MCF 10A (cell line): ENCODE data around the gene ZNF750. TPM values are rescaled to one million over a fixed set of nuclear protein-coding genes. Genes with fewer than 3 reads are reported as not detected.

Experiments
- BruUV-seq: library from RNA; stranded (reverse); fragments of 400-500 nt; replicated peaks from 2 replicates; lab custom pipeline; 2021; lab: Mats Ljungman, UMichigan
- CTCF ChIA-PET: fragments of 300-600 bp; sonication (Branson Sonifier 250); formaldehyde crosslinking; extraction: SDS; loops from one replicate; lab custom pipeline; 2021; ENCODE audit warnings: antibody characterized with exemption, inconsistent platforms; lab: Yijun Ruan, JAX
- POLR2A ChIA-PET: fragments of 300-600, 350-650 bp; sonication (Branson Sonifier 250); formaldehyde crosslinking; extraction: SDS; loops from one replicate; lab custom pipeline; 2020; ENCODE audit warnings: antibody characterized with exemption, inconsistent platforms; lab: Yijun Ruan, JAX
- DNase-seq: peaks from one replicate; pipeline ENCODE4 v3.0.0-alpha.2; 2018; ENCODE audit not compliant: unreplicated experiment
- H3K27ac Mint-ChIP-seq: one replicate; pipeline ENCODE4 v1.8.0; 2022; ENCODE audit warnings: mild to moderate bottlenecking, low read depth, mixed read lengths; ENCODE audit not compliant: unreplicated experiment
- H3K27me3 Mint-ChIP-seq: one replicate; pipeline ENCODE4 v1.8.0; 2022; ENCODE audit warnings: mixed read lengths; ENCODE audit not compliant: insufficient read depth, unreplicated experiment
- H3K36me3 Mint-ChIP-seq: one replicate; pipeline ENCODE4 v1.8.0; 2022; ENCODE audit warnings: mild to moderate bottlenecking, moderate library complexity, mixed read lengths; ENCODE audit not compliant: insufficient read depth, unreplicated experiment
- H3K4me1 Mint-ChIP-seq: one replicate; pipeline ENCODE4 v1.8.0; 2022; ENCODE audit warnings: mixed read lengths; ENCODE audit not compliant: insufficient read depth, unreplicated experiment
- H3K4me3 Mint-ChIP-seq: one replicate; pipeline ENCODE4 v1.8.0; 2022; ENCODE audit warnings: mild to moderate bottlenecking, moderate library complexity, mixed read lengths; ENCODE audit not compliant: unreplicated experiment
- H3K9me3 Mint-ChIP-seq: one replicate; pipeline ENCODE4 v1.8.0; 2022; ENCODE audit warnings: mixed read lengths; ENCODE audit not compliant: unreplicated experiment
- CTCF ChIP-seq: fragments of 200-600 bp; IDR thresholded peaks from one replicate; pipeline ENCODE4 v1.8.0; 2022; ENCODE audit warnings: antibody characterized with exemption, mild to moderate bottlenecking; ENCODE audit not compliant: unreplicated experiment
- intact Hi-C: fragments of 100-400 bp; cut with micrococcal nuclease; formaldehyde crosslinking; loops from 2 replicates; pipeline ENCODE4 v1.14.1; 2022
- total RNA-seq: library from RNA; stranded (reverse); gene quantifications from 2 replicates; pipeline ENCODE4 v1.2.3, GENCODE V29; 2022

ZNF750 gene
- total RNA-seq, 1 experiment from 2014 or later, result 0.14 TPM

GRCh38 chr17:82828875-82829487 lies 10.8 kb downstream of the ZNF750 start:
- H3K4me3 Mint-ChIP-seq, result no peak overlapping the region
- ChIA-PET CTCF (no interaction called here), POLR2A (interaction anchor here (0.7 to 1.5 kb wide), 3 partner anchors 9 to 57 kb away, joined by 4 to 8 read pairs (median 5); no protein-coding TSS in a partner anchor)
- intact Hi-C loops, result no loop called here
- no peak for TF ChIP-seq CTCF
- H3K9me3 Mint-ChIP-seq, result no peaks in the 10 kb centered on the region
- no peaks in the 10 kb centered on the region for H3K4me1 Mint-ChIP-seq
- H3K27ac Mint-ChIP-seq, result no peak overlapping the region
- no peak for DNase-seq
- H3K27me3 Mint-ChIP-seq, result no peaks in the 10 kb centered on the region
- no TSS peak for BruUV-seq
- H3K36me3 Mint-ChIP-seq, result peaks cover 30% of the 10 kb centered on the region

- H3K4me1 Mint-ChIP-seq, result peaks cover 6% of the 10 kb centered on the region
- H3K4me3 Mint-ChIP-seq, result no peak overlapping the region
- peaks cover 23% of the 10 kb centered on the region for H3K36me3 Mint-ChIP-seq
- no peak for DNase-seq
- H3K27me3 Mint-ChIP-seq, result no peaks in the 10 kb centered on the region
- no TSS peak for BruUV-seq
- TF ChIP-seq CTCF, result no peak
- CTCF ChIA-PET, result no interaction called here
- no peak overlapping the region for H3K27ac Mint-ChIP-seq
- POLR2A ChIA-PET, result interaction anchor here (0.6 to 1.5 kb wide), 3 partner anchors 9 to 48 kb away, joined by 3 to 5 read pairs (median 5); no protein-coding TSS in a partner anchor
- H3K9me3 Mint-ChIP-seq, result no peaks in the 10 kb centered on the region
- intact Hi-C loops, result no loop called here
Observed at GRCh38 chr17:82826956-82827355, 12.9 kb downstream of the ZNF750 start.

GRCh38 chr17:82826211-82826610 lies 13.6 kb downstream of the ZNF750 start:
- no TSS peak for BruUV-seq
- ChIA-PET POLR2A (interaction anchor here (0.9 to 2.1 kb wide), 3 partner anchors 10 to 49 kb away, joined by 5 to 8 read pairs (median 5); no protein-coding TSS in a partner anchor), CTCF (no interaction called here)
- H3K4me1 Mint-ChIP-seq, result peaks cover 6% of the 10 kb centered on the region
- H3K9me3 Mint-ChIP-seq, result no peaks in the 10 kb centered on the region
- intact Hi-C loops, result no loop called here
- H3K4me3 Mint-ChIP-seq, result no peak overlapping the region
- no peak for TF ChIP-seq CTCF
- H3K27ac Mint-ChIP-seq, result no peak overlapping the region
- peaks cover 23% of the 10 kb centered on the region for H3K36me3 Mint-ChIP-seq
- no peaks in the 10 kb centered on the region for H3K27me3 Mint-ChIP-seq
- no peak for DNase-seq

GRCh38 chr17:82825540-82826124 lies 14.2 kb downstream of the ZNF750 start:
- no peak for DNase-seq
- Mint-ChIP-seq H3K27ac (no peak overlapping the region), H3K4me3 (no peak overlapping the region), H3K4me1 (peaks cover 6% of the 10 kb centered on the region), H3K36me3 (peaks cover 23% of the 10 kb centered on the region), H3K9me3 (peaks cover 3% of the 10 kb centered on the region), H3K27me3 (no peaks in the 10 kb centered on the region)
- intact Hi-C loops, result no loop called here
- POLR2A ChIA-PET, result interaction anchor here (1.5 to 2.1 kb wide), 2 partner anchors 12 to 50 kb away, joined by 5 to 8 read pairs; no protein-coding TSS in a partner anchor
- CTCF ChIA-PET, result interaction anchor here (1.0 to 1.2 kb wide), 2 partner anchors 10 to 45 kb away, joined by 3 to 4 read pairs; no protein-coding TSS in a partner anchor
- no TSS peak for BruUV-seq
- TF ChIP-seq CTCF, result no peak
